OCI-LY7 (cell line): ENCODE results near the gene AKAP9. TPM values are rescaled to one million over a fixed set of nuclear protein-coding genes. Genes with fewer than 3 reads are reported as not detected.
"Not testable (repeated sequence)": the region's sequence is repeated elsewhere in the genome, so short reads cannot be mapped to it uniquely, and the experiment has no call there.

Experiments
- BruUV-seq: library from RNA; stranded (reverse); fragments of 400-500 nt; replicated peaks from 2 replicates; lab custom pipeline; 2021; lab: Mats Ljungman, UMichigan
- CTCF ChIA-PET: fragments of 300-600 bp; sonication (Branson Sonifier 250); formaldehyde crosslinking; loops from one replicate; lab custom pipeline; 2022; ENCODE audit warnings: antibody characterized with exemption; ENCODE audit not compliant: unreplicated experiment; lab: Charles Lee
- POLR2A ChIA-PET: fragments of 300-600 bp; sonication (Branson Sonifier 250); formaldehyde crosslinking; loops from one replicate; lab custom pipeline; 2022; ENCODE audit warnings: antibody characterized with exemption; lab: Charles Lee
- DNase-seq: peaks from one replicate; pipeline ENCODE4 v3.0.0-alpha.2; 2015; ENCODE audit warnings: low spot score
- H2AFZ ChIP-seq: fragments of 200-600 bp; sonication (generic), shearing (Covaris generic); 2 replicates; pipeline ENCODE4 v1.6.1; 2014; ENCODE audit warnings: mild to moderate bottlenecking, antibody characterized with exemption, low read length, moderate library complexity
- H3K27ac ChIP-seq: fragments of 200-600 bp; sonication (generic); 2 replicates; pipeline ENCODE4 v1.5.1; 2014; ENCODE audit warnings: mixed run types, low read depth, mild to moderate bottlenecking, moderate library complexity, low read length, inconsistent platforms; ENCODE audit not compliant: poor library complexity, severe bottlenecking
- H3K36me3 ChIP-seq: fragments of 200-600 bp; sonication (generic); 2 replicates; pipeline ENCODE4 v1.6.1; 2014; ENCODE audit warnings: mild to moderate bottlenecking, antibody characterized with exemption, low read length, moderate library complexity, mixed read lengths; ENCODE audit not compliant: insufficient read depth
- H3K4me1 ChIP-seq: fragments of 200-600 bp; sonication (generic); 2 replicates; pipeline ENCODE4 v1.5.1; 2014; ENCODE audit warnings: mild to moderate bottlenecking, low read length; ENCODE audit not compliant: insufficient read depth, poor library complexity, severe bottlenecking
- H3K4me2 ChIP-seq: fragments of 200-600 bp; sonication (generic); 2 replicates; pipeline ENCODE4 v1.6.1; 2014; ENCODE audit warnings: mild to moderate bottlenecking, low read length
- H3K4me3 ChIP-seq: fragments of 200-600 bp; sonication (generic); 2 replicates; pipeline ENCODE4 v1.5.1; 2014; ENCODE audit warnings: mild to moderate bottlenecking, low read depth, low read length; ENCODE audit not compliant: poor library complexity, severe bottlenecking
- H3K79me2 ChIP-seq: fragments of 200-600 bp; sonication (generic); 2 replicates; pipeline ENCODE4 v1.6.1; 2016; ENCODE audit warnings: low read depth, mild to moderate bottlenecking, low read length, moderate library complexity, mixed read lengths; ENCODE audit not compliant: insufficient read depth
- H3K9me2 ChIP-seq: fragments of 200-600 bp; sonication (generic); 2 replicates; pipeline ENCODE4 v1.6.1; 2016; ENCODE audit warnings: mild to moderate bottlenecking, low read length, mixed read lengths; ENCODE audit not compliant: insufficient read depth
- H3K9me3 ChIP-seq: fragments of 200-600 bp; sonication (generic); 2 replicates; pipeline ENCODE4 v1.6.1; 2014; ENCODE audit warnings: mild to moderate bottlenecking, mixed run types, low read length, mixed read lengths
- H4K20me1 ChIP-seq: fragments of 200-600 bp; sonication (generic); 2 replicates; pipeline ENCODE4 v1.6.1; 2014; ENCODE audit warnings: mild to moderate bottlenecking, antibody characterized with exemption, low read length, moderate library complexity, mixed read lengths; ENCODE audit not compliant: insufficient read depth
- CTCF ChIP-seq: fragments of 200-600 bp; sonication (generic); conservative IDR thresholded peaks from 2 replicates; pipeline ENCODE4 v1.5.1; 2014; ENCODE audit warnings: mild to moderate bottlenecking, antibody characterized with exemption, low read length, moderate library complexity, mixed read lengths
- EZH2phosphoT487 ChIP-seq: fragments of 200-600 bp; sonication (generic); IDR thresholded peaks from 2 replicates; pipeline ENCODE4 v1.6.1; 2018; ENCODE audit warnings: low read depth, borderline replicate concordance, mild to moderate bottlenecking, mixed run types, antibody characterized with exemption, low read length, moderate library complexity, mixed read lengths
- intact Hi-C: fragments of 100-400 bp; cut with micrococcal nuclease; formaldehyde crosslinking; loops from one replicate; pipeline ENCODE4 v1.10.0; 2022; ENCODE audit not compliant: unreplicated experiment
- total RNA-seq, 2 experiments: library from RNA; depleted of rRNA in 1 of 2; stranded (reverse); fragments of >200 nt in 1 of 2; shearing (Covaris generic) in 1 of 2; gene quantifications; 2 replicates each; pipeline ENCODE4 v1.2.3, GENCODE V29; 2014 to 2022

Gene AKAP9
- total RNA-seq, 2 experiments from 2014 or later, result 32.6 to 38.1 TPM

GRCh38 chr7:91942312-91942711 lies 1.6 kb downstream of the AKAP9 start:
- Histone ChIP-seq H3K4me2 (peak overlapping the region; percentile 97), H3K9me3 (no peaks in the 10 kb centered on the region), H3K4me1 (peaks cover 31% of the 10 kb centered on the region), H3K9me2 (no peaks in the 10 kb centered on the region), H3K27ac (no peak overlapping the region), H3K79me2 (peaks cover 73% of the 10 kb centered on the region), H3K36me3 (no peaks in the 10 kb centered on the region), H3K4me3 (peak overlapping the region; percentile 93), H2AFZ (no peak overlapping the region), H4K20me1 (peaks cover 5% of the 10 kb centered on the region; the same call in 1 of the 2 replicates)
- BruUV-seq, result no TSS peak
- ChIA-PET POLR2A (interaction anchor here (0.5 to 4.4 kb wide), 10 partner anchors 9 to 638 kb away, joined by 3 to 26 read pairs (median 3); partner anchors contain the start of gene GATAD1), CTCF (no interaction called here)
- intact Hi-C loops, result loop anchor here (5.0 to 10.0 kb wide), 3 partner anchors 302 to 1540 kb away; partner anchors contain the start of genes ANKIB1, CDK6, CLDN12 and KRIT1
- TF ChIP-seq CTCF (no peak), EZH2phosphoT487 (no peak)
- DNase-seq, result peak; percentile 18

- H3K9me2 ChIP-seq, H3K9me3 ChIP-seq, H3K36me3 ChIP-seq, BruUV-seq, H3K27ac ChIP-seq, H3K4me3 ChIP-seq, H3K4me2 ChIP-seq, DNase-seq, CTCF ChIA-PET, H2AFZ ChIP-seq: not testable (repeated sequence)
- Histone ChIP-seq H3K79me2 (peaks cover 87% of the 10 kb centered on the region), H3K4me1 (peaks cover 22% of the 10 kb centered on the region), H4K20me1 (peaks cover 12% of the 10 kb centered on the region; the same call in 1 of the 2 replicates)
- POLR2A ChIA-PET, result interaction anchor here (0.6 kb wide), 1 partner anchor 136 kb away, joined by 3 read pairs; no protein-coding TSS in a partner anchor
- intact Hi-C loops, result loop anchor here (5.0 to 10.0 kb wide), 3 partner anchors 300 to 1543 kb away; partner anchors contain the start of genes ANKIB1, CDK6, CLDN12 and KRIT1
Measured at GRCh38 chr7:91944970-91945369, 4.3 kb downstream of the AKAP9 start.

GRCh38 chr7:91945476-91945875 lies 4.8 kb downstream of the AKAP9 start:
- POLR2A ChIA-PET, result interaction anchor here (0.6 to 1.8 kb wide), 6 partner anchors 28 to 503 kb away, joined by 3 to 7 read pairs (median 4); partner anchors contain the start of gene MTERF1
- peaks cover 87% of the 10 kb centered on the region for H3K79me2 ChIP-seq

More at GRCh38 chr7:91945476-91945875, 4.8 kb downstream of the AKAP9 start:
- TF ChIP-seq EZH2phosphoT487, result no peak
- no peak for TF ChIP-seq CTCF
- Histone ChIP-seq H3K4me1 (peaks cover 21% of the 10 kb centered on the region), H3K9me2 (no peaks in the 10 kb centered on the region), H3K4me2 (no peak overlapping the region), H3K9me3 (no peaks in the 10 kb centered on the region), H3K27ac (no peak overlapping the region), H3K4me3 (no peak overlapping the region), H4K20me1 (peaks cover 12% of the 10 kb centered on the region; the same call in 1 of the 2 replicates), H2AFZ (no peak overlapping the region), H3K36me3 (peaks cover 9% of the 10 kb centered on the region)
- CTCF ChIA-PET, result no interaction called here
- BruUV-seq, result no TSS peak
- no peak for DNase-seq
- intact Hi-C loops, result loop anchor here (10.0 kb wide), 2 partner anchors 299 to 889 kb away; partner anchors contain the start of genes ANKIB1, CDK6 and KRIT1
